H9 (cell line): Measurements from ENCODE around the gene CCDC93. TPM values are rescaled to one million over a fixed set of nuclear protein-coding genes. Genes with fewer than 3 reads are reported as not detected.

Experiments used
- DNase-seq: peaks from one replicate; pipeline ENCODE4 v3.0.0-alpha.2; 2017
- H2AFZ ChIP-seq: one replicate; pipeline ENCODE4 v1.6.1; 2013; ENCODE audit warnings: mild to moderate bottlenecking, low read length, control low read depth, moderate library complexity
- H2AK5ac ChIP-seq: 2 replicates; pipeline ENCODE4 v1.6.1; 2013; ENCODE audit warnings: low read length, control low read depth, mixed read lengths; ENCODE audit not compliant: insufficient read length
- H2BK120ac ChIP-seq: one replicate; pipeline ENCODE4 v1.6.1; 2013; ENCODE audit warnings: low read depth, mild to moderate bottlenecking, low read length, control low read depth, inconsistent platforms; ENCODE audit not compliant: poor library complexity, severe bottlenecking
- H2BK12ac ChIP-seq: 2 replicates; pipeline ENCODE4 v1.6.1; 2013; ENCODE audit warnings: low read length, control low read depth, mixed read lengths, low read depth; ENCODE audit not compliant: insufficient read length
- H2BK15ac ChIP-seq: 2 replicates; pipeline ENCODE4 v1.6.1; 2013; ENCODE audit warnings: low read depth, low read length, control low read depth
- H2BK20ac ChIP-seq: one replicate; pipeline ENCODE4 v1.6.1; 2013; ENCODE audit warnings: low read depth, mild to moderate bottlenecking, low read length, control low read depth, inconsistent platforms; ENCODE audit not compliant: poor library complexity, severe bottlenecking
- H2BK5ac ChIP-seq: 2 replicates; pipeline ENCODE4 v1.6.1; 2013; ENCODE audit warnings: low read length, control low read depth, mixed read lengths; ENCODE audit not compliant: insufficient read length
- H3K14ac ChIP-seq: 2 replicates; pipeline ENCODE4 v1.6.1; 2013; ENCODE audit warnings: low read length, control low read depth; ENCODE audit not compliant: insufficient read depth
- H3K18ac ChIP-seq: 2 replicates; pipeline ENCODE4 v1.6.1; 2013; ENCODE audit warnings: low read depth, mild to moderate bottlenecking, mixed read lengths, low read length, control low read depth; ENCODE audit not compliant: insufficient read length
- H3K23ac ChIP-seq: 2 replicates; pipeline ENCODE4 v1.6.1; 2013; ENCODE audit warnings: low read length, control low read depth, mixed read lengths, low read depth; ENCODE audit not compliant: insufficient read length
- H3K23me2 ChIP-seq: 2 replicates; pipeline ENCODE4 v1.6.1; 2013; ENCODE audit warnings: low read depth, mild to moderate bottlenecking, mixed read lengths, low read length, control low read depth; ENCODE audit not compliant: insufficient read length, poor library complexity, severe bottlenecking
- H3K27ac ChIP-seq: 2 replicates; pipeline ENCODE4 v1.5.1; 2013; ENCODE audit warnings: low read length, control low read depth, mixed read lengths, low read depth; ENCODE audit not compliant: insufficient read length
- H3K27me3 ChIP-seq: 2 replicates; pipeline ENCODE4 v1.6.1; 2013; ENCODE audit warnings: low read length, control low read depth, inconsistent platforms; ENCODE audit not compliant: insufficient read depth
- H3K4ac ChIP-seq: 2 replicates; pipeline ENCODE4 v1.6.1; 2013; ENCODE audit warnings: low read depth, mild to moderate bottlenecking, control low read depth, inconsistent platforms, low read length, moderate library complexity
- H3K4me1 ChIP-seq: 2 replicates; pipeline ENCODE4 v1.6.1; 2013; ENCODE audit warnings: low read length, control low read depth, inconsistent platforms; ENCODE audit not compliant: insufficient read depth
- H3K4me2 ChIP-seq: 2 replicates; pipeline ENCODE4 v1.6.1; 2013; ENCODE audit warnings: low read length, control low read depth, mixed read lengths; ENCODE audit not compliant: insufficient read length, insufficient read depth
- H3K56ac ChIP-seq: 2 replicates; pipeline ENCODE4 v1.6.1; 2013; ENCODE audit warnings: low read depth, mild to moderate bottlenecking, mixed read lengths, low read length, control low read depth; ENCODE audit not compliant: insufficient read length
- H3K79me1 ChIP-seq: 2 replicates; pipeline ENCODE4 v1.6.1; 2013; ENCODE audit warnings: low read depth, mild to moderate bottlenecking, moderate library complexity, low read length, control low read depth, inconsistent platforms; ENCODE audit not compliant: insufficient read depth, poor library complexity, severe bottlenecking
- H3K79me2 ChIP-seq: 2 replicates; pipeline ENCODE4 v1.6.1; 2013; ENCODE audit warnings: low read length, control low read depth, inconsistent platforms; ENCODE audit not compliant: insufficient read depth
- H3K9ac ChIP-seq: 2 replicates; pipeline ENCODE4 v1.6.1; 2013; ENCODE audit warnings: low read length, control low read depth, mixed read lengths; ENCODE audit not compliant: insufficient read length; ENCODE audit errors: extremely low read depth
- H3K9me3 ChIP-seq: one replicate; pipeline ENCODE4 v1.6.1; 2013; ENCODE audit warnings: low read depth, low read length, inconsistent platforms; ENCODE audit not compliant: control insufficient read depth
- H3T11ph ChIP-seq: one replicate; pipeline ENCODE4 v1.6.1; 2013; ENCODE audit warnings: mild to moderate bottlenecking, low read length, control low read depth, inconsistent platforms
- H4K20me1 ChIP-seq: one replicate; pipeline ENCODE4 v1.6.1; 2013; ENCODE audit not compliant: control insufficient read depth, insufficient read length, insufficient read depth
- H4K5ac ChIP-seq: 2 replicates; pipeline ENCODE4 v1.6.1; 2013; ENCODE audit warnings: low read depth, mild to moderate bottlenecking, mixed read lengths, low read length, control low read depth; ENCODE audit not compliant: insufficient read length
- H4K8ac ChIP-seq: replicated peaks from 2 replicates; pipeline ENCODE4 v1.6.1; 2013; ENCODE audit warnings: low read length, control low read depth, mixed read lengths, low read depth; ENCODE audit not compliant: insufficient read length
- H4K91ac ChIP-seq: 2 replicates; pipeline ENCODE4 v1.6.1; 2013; ENCODE audit warnings: low read depth, mild to moderate bottlenecking, moderate library complexity, mixed read lengths, low read length, control low read depth; ENCODE audit not compliant: insufficient read length
- H3K27ac Mint-ChIP-seq, 3 experiments: 2 replicates in 2 of 3; 3 replicates in 1 of 3; pipeline ENCODE4 v1.8.0; 2020 to 2021; ENCODE audit warnings: mixed read lengths in 3 of 3, mild to moderate bottlenecking in 1 of 3, moderate library complexity in 1 of 3
- H3K27me3 Mint-ChIP-seq: 2 replicates; pipeline ENCODE4 v1.8.0; 2021; ENCODE audit warnings: low read depth, mild to moderate bottlenecking, moderate library complexity, mixed read lengths
- H3K36me3 Mint-ChIP-seq, 3 experiments: 2 replicates in 2 of 3; 3 replicates in 1 of 3; pipeline ENCODE4 v1.8.0; 2020 to 2021; ENCODE audit warnings: low read depth in 3 of 3, mixed read lengths in 3 of 3; ENCODE audit not compliant: insufficient read depth in 1 of 3
- H3K4me1 Mint-ChIP-seq, 2 experiments: 2 replicates each; pipeline ENCODE4 v1.8.0; 2020; ENCODE audit warnings: mixed read lengths in 2 of 2
- H3K4me3 Mint-ChIP-seq, 2 experiments: 2 replicates in 1 of 2; 3 replicates in 1 of 2; pipeline ENCODE4 v1.8.0; 2020 to 2021; ENCODE audit warnings: mild to moderate bottlenecking in 2 of 2, mixed read lengths in 2 of 2, moderate library complexity in 1 of 2
- H3K9me3 Mint-ChIP-seq, 2 experiments: 2 replicates in 1 of 2; 3 replicates in 1 of 2; pipeline ENCODE4 v1.8.0; 2020; ENCODE audit warnings: mild to moderate bottlenecking in 2 of 2, mixed read lengths in 2 of 2, moderate library complexity in 1 of 2
- CTCF ChIP-seq: fragments of 200-600 bp; sonication (generic); conservative IDR thresholded peaks from 3 replicates; pipeline ENCODE4 v1.8.0; 2021; ENCODE audit warnings: antibody characterized with exemption, mild to moderate bottlenecking
- WGBS: extraction: QIAGEN DNeasy Blood & Tissue Kit; methylation state at CpG from one replicate; pipeline ENCODE4 v1.1.7; 2013; ENCODE audit warnings: missing lambda C conversion rate, low lambda C conversion rate, mixed read lengths; ENCODE audit not compliant: insufficient read length; ENCODE audit errors: extremely low coverage; 5-methylcytosine and 5-hydroxymethylcytosine counted together
- total RNA-seq: library from RNA; stranded (reverse); gene quantifications from 2 replicates; pipeline ENCODE4 v1.2.1, GENCODE V29; 2021

CCDC93 gene
- total RNA-seq, 1 experiment from 2014 or later, result 16.4 TPM

- Histone ChIP-seq H3K9me3 (no peaks in the 10 kb centered on the region), H4K5ac (no peak overlapping the region), H3K23me2 (no peaks in the 10 kb centered on the region), H3K79me2 (no peaks in the 10 kb centered on the region), H3K79me1 (no peaks in the 10 kb centered on the region), H4K91ac (no peak overlapping the region), H2BK5ac (no peak overlapping the region), H2BK15ac (no peak overlapping the region), H2BK20ac (no peak overlapping the region), H3K4ac (no peak overlapping the region), H2AFZ (no peak overlapping the region), H3T11ph (no peak overlapping the region), H3K23ac (no peak overlapping the region), H3K27ac (no peak overlapping the region), H3K4me1 (no peaks in the 10 kb centered on the region), H4K8ac (peak overlapping the region; percentile 40), H3K56ac (no peak overlapping the region), H2BK120ac (no peak overlapping the region), H3K14ac (no peak overlapping the region), H3K4me2 (no peak overlapping the region), H3K9ac (no peak overlapping the region), H2AK5ac (no peak overlapping the region), H2BK12ac (no peak overlapping the region), H4K20me1 (no peaks in the 10 kb centered on the region), H3K18ac (no peak overlapping the region), H3K27me3 (no peaks in the 10 kb centered on the region)
- Mint-ChIP-seq H3K4me1 (peaks cover 2 to 4% of the 10 kb centered on the region in 2 experiments; a peak in 3 of 4 replicates), H3K36me3 (peaks cover 11 to 51% (median 39%) of the 10 kb centered on the region in 3 experiments; a peak in 6 of 7 replicates), H3K27me3 (no peaks in the 10 kb centered on the region), H3K4me3 (no peak overlapping the region; a peak in 1 of 5 replicates), H3K9me3 (no peaks in the 10 kb centered on the region), H3K27ac (no peak overlapping the region)
- DNase-seq, result peak; percentile 60
- no CpG with 5 or more reads among the region's 3 CpGs for WGBS
- TF ChIP-seq CTCF, result peak; percentile 89
These were observed 10.5 kb downstream of the CCDC93 start for GRCh38 chr2:118003396-118003824.
